ENCODE results near the gene EARS2. TPM values are rescaled to one million over a fixed set of nuclear protein-coding genes. Genes with fewer than 3 reads are reported as not detected.
"Not testable (repeated sequence)": the region's sequence is repeated elsewhere in the genome, so short reads cannot be mapped to it uniquely, and the experiment has no call there.

Gene EARS2
- total RNA-seq, 1 donor from 2014 or later: 16.8 TPM

- H3K27ac ChIP-seq: no peak overlapping the region
- no peak for TF ChIP-seq CTCF (IDR thresholded peaks at IDR 0.05)
- H3K4me3 ChIP-seq: no peak overlapping the region
- no peaks in the 10 kb centered on the region for H3K9me3 ChIP-seq
- peaks cover 0 to 4% of the 10 kb centered on the region in 2 donors for H3K36me3 ChIP-seq
- no peaks in the 10 kb centered on the region for H3K27me3 ChIP-seq
- intact Hi-C loops (cut with DNase I): loop anchor here (2.0 kb wide), 1 partner anchor 59 kb away; the partner anchor contains the start of gene COG7
- peaks cover 0 to 10% of the 10 kb centered on the region in 2 donors for H3K4me1 ChIP-seq
- DNase-seq (ENCODE audit: low spot score in 2 of 2): no peak
Observed at GRCh38 chr16:23511731-23512130, 45.4 kb downstream of the EARS2 start.

GRCh38 chr16:23510915-23511270 is 46.3 kb downstream of the EARS2 start:
- not testable (repeated sequence) for H3K4me1 ChIP-seq; H3K36me3 ChIP-seq; H3K27me3 ChIP-seq; H3K9me3 ChIP-seq; DNase-seq (ENCODE audit: low spot score in 2 of 2)
- Histone ChIP-seq H3K27ac (peak overlapping the region in 1 of 2 donors; percentile 92), H3K4me3 (peak overlapping the region; percentile 95 to 98)
- intact Hi-C loops (cut with DNase I): loop anchor here (1.0 to 2.0 kb wide), 2 partner anchors 46 to 58 kb away; partner anchors contain the start of genes COG7, EARS2 and UBFD1

GRCh38 chr16:23510164-23510914 is 46.8 kb downstream of the EARS2 start, which contains the start of gene GGA2:
TSS of gene GGA2 (minus strand) at chr16:23510494. CDS start at chr16:23510411, 83 bp downstream.
- intact Hi-C loops (cut with DNase I): loop anchor here (1.0 to 2.0 kb wide), 2 partner anchors 47 to 58 kb away; partner anchors contain the start of genes COG7, EARS2 and UBFD1
- Histone ChIP-seq H3K36me3 (peaks cover 0 to 4% of the 10 kb centered on the region in 2 donors), H3K4me1 (peaks cover 0 to 10% of the 10 kb centered on the region in 2 donors), H3K27me3 (no peaks in the 10 kb centered on the region), H3K9me3 (no peaks in the 10 kb centered on the region), H3K4me3 (peak within 1 kb of the TSS; percentile 95 to 98), H3K27ac (peak within 1 kb of the TSS; percentile 59 to 92)
- peak; percentile 46 to 92 for DNase-seq (ENCODE audit: low spot score in 2 of 2)
- no peak for TF ChIP-seq CTCF (IDR thresholded peaks at IDR 0.05)

- Histone ChIP-seq H3K27ac (peak overlapping the region; percentile 59 to 92), H3K9me3 (no peaks in the 10 kb centered on the region), H3K4me3 (peak overlapping the region; percentile 95 to 98), H3K27me3 (no peaks in the 10 kb centered on the region), H3K36me3 (peaks cover 0 to 1% of the 10 kb centered on the region in 2 donors), H3K4me1 (peaks cover under 1 to 16% of the 10 kb centered on the region in 2 donors)
- intact Hi-C loops (cut with DNase I): loop anchor here (1.0 to 5.0 kb wide), 3 partner anchors 48 to 133 kb away; partner anchors contain the start of genes COG7, DCTN5, EARS2 and PALB2
- no peak for DNase-seq (ENCODE audit: low spot score in 2 of 2)
- no peak for TF ChIP-seq CTCF (IDR thresholded peaks at IDR 0.05)
Observed at GRCh38 chr16:23509782-23510163, 47.4 kb downstream of the EARS2 start.

- no peaks in the 10 kb centered on the region for H3K36me3 ChIP-seq
- TF ChIP-seq CTCF (IDR thresholded peaks at IDR 0.05): no peak
- H3K27ac ChIP-seq: peak overlapping the region; percentile 59 to 92
- no peak for DNase-seq (ENCODE audit: low spot score in 2 of 2)
- no peaks in the 10 kb centered on the region for H3K9me3 ChIP-seq
- no peaks in the 10 kb centered on the region for H3K27me3 ChIP-seq
- H3K4me1 ChIP-seq: peaks cover 4 to 18% of the 10 kb centered on the region in 2 donors
- peak overlapping the region; percentile 95 to 98 for H3K4me3 ChIP-seq
- intact Hi-C loops (cut with DNase I): loop anchor here (5.0 kb wide), 1 partner anchor 133 kb away; the partner anchor contains the start of genes DCTN5 and PALB2
Observed at GRCh38 chr16:23509441-23509754, 47.8 kb downstream of the EARS2 start.

All from ascending aorta (tissue), 2 donors.